ENCODE data around the gene GP9. TPM values are rescaled to one million over a fixed set of nuclear protein-coding genes. Genes with fewer than 3 reads are reported as not detected.
"Not testable (repeated sequence)": the region's sequence is repeated elsewhere in the genome, so short reads cannot be mapped to it uniquely, and the experiment has no call there.

The GP9 gene
- total RNA-seq, 2 experiments from 2014 or later: not detected

GRCh38 chr3:129058441-129059200, 2.0 kb upstream of the GP9 start:
- POLR2A ChIA-PET: no interaction called here

GRCh38 chr3:129059311-129059958, 1.1 kb upstream of the GP9 start:
- Mint-ChIP-seq H3K27me3 (peaks cover 3% of the 10 kb centered on the region), H3K9me3 (no peaks in the 10 kb centered on the region), H3K36me3 (ENCODE audit: low read depth) (no peaks in the 10 kb centered on the region), H3K27ac (no peak overlapping the region), H3K4me3 (no peak overlapping the region), H3K4me1 (peaks cover 9% of the 10 kb centered on the region)
- ChIA-PET POLR2A (no interaction called here), CTCF (no interaction called here)
- DNase-seq: no peak

More at GRCh38 chr3:129058441-129059200, 2.0 kb upstream of the GP9 start:
- no peaks in the 10 kb centered on the region for H3K9me3 Mint-ChIP-seq
- H3K4me1 Mint-ChIP-seq: peaks cover 12% of the 10 kb centered on the region
- peaks cover 3% of the 10 kb centered on the region for H3K27me3 Mint-ChIP-seq
- DNase-seq: peak; percentile 35
- no peak overlapping the region for H3K27ac Mint-ChIP-seq
- no peaks in the 10 kb centered on the region for H3K36me3 Mint-ChIP-seq (ENCODE audit: low read depth)
- CTCF ChIA-PET: interaction anchor here (1.6 kb wide), 1 partner anchor 188 kb away, joined by 4 read pairs; no protein-coding TSS in a partner anchor
- no peak overlapping the region for H3K4me3 Mint-ChIP-seq

DNA sequence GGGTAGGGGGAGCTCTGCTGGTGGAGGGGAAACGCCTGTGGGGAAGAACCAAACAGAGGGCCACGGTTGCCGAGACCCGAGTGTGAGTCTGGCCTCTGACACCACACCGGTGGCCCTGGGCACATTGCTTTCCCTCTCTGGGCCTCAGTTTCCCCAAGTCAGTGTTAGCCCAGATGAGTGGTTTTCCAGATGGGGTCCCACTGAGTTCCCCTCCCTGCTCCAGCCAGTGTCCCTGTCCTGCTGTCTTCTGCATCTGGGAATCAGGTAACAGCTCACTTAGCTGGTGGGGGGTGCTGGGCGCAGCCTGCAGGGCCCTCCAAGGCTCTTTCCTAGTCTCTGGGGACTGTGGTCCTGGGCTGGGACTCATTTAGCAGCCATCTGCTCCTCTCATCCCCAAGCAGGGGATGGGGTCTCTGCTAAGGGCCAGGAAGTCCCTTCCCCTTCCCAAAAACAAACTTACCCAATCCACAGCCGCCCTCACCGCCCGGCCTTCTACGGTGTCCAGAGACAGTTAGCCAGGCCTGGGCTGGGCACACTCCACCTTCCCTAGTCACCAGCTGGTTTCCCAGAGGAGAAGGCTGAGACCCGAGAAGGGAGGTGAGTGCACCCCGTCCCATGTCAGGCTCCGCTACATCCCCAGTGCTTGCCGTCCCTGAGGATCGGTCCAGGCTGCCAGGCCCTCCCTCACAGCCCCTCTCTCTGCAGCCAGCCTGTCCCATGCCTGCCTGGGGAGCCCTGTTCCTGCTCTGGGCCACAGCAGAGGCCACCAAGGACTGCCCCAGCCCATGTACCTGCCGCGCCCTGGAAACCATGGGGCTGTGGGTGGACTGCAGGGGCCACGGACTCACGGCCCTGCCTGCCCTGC, 676 bp downstream of the GP9 start:
- POLR2A ChIA-PET: no interaction called here
- H3K4me1 Mint-ChIP-seq: peaks cover 9% of the 10 kb centered on the region
- H3K36me3 Mint-ChIP-seq (ENCODE audit: low read depth): no peaks in the 10 kb centered on the region
- CTCF ChIA-PET: interaction anchor here (1.5 to 9.6 kb wide), 2 partner anchors 10 to 185 kb away, joined by 6 to 83 read pairs; no protein-coding TSS in a partner anchor
- H3K27me3 Mint-ChIP-seq: peaks cover 3% of the 10 kb centered on the region
- no peaks in the 10 kb centered on the region for H3K9me3 Mint-ChIP-seq
- no peak overlapping the region for H3K27ac Mint-ChIP-seq
- no peak for DNase-seq
- H3K4me3 Mint-ChIP-seq: no peak overlapping the region

DNA sequence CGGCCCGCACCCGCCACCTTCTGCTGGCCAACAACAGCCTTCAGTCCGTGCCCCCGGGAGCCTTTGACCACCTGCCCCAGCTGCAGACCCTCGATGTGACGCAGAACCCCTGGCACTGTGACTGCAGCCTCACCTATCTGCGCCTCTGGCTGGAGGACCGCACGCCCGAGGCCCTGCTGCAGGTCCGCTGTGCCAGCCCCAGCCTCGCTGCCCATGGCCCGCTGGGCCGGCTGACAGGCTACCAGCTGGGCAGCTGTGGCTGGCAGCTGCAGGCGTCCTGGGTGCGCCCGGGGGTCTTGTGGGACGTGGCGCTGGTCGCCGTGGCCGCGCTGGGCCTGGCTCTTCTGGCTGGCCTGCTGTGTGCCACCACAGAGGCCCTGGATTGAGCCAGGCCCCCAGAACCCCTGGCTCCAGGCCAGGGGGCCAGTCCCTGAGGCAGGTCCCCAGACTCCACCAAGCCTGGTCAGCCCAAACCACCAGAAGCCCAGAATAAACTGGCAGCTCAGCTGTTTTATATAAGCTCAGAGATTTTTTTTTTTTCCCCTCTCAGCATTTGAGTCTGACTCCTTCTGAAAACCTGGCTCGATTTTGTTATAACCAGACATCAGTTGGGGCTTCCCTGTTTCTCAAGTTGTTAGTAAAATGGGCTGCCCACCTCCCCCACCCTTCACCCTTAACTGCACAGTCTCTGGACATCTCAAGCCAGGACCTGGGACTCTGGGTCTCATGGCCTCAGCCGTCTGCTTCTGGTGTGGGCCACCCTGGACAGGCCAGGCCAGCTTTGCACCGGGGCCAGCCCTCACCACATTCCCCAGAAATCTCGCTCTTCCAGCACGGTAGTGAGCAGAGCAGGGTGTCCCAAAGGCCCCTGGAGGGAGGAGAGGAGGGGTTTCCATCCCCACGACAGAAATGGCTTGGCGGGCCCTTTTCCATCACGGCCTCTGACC, 1.6 kb downstream of the GP9 start:
- no peak overlapping the region for H3K27ac Mint-ChIP-seq
- no peak overlapping the region for H3K4me3 Mint-ChIP-seq
- H3K27me3 Mint-ChIP-seq: peaks cover 2% of the 10 kb centered on the region
- H3K4me1 Mint-ChIP-seq: peaks cover 9% of the 10 kb centered on the region
- POLR2A ChIA-PET: interaction anchor here (0.6 kb wide), 1 partner anchor 56 kb away, joined by 3 read pairs; no protein-coding TSS in a partner anchor
- no peaks in the 10 kb centered on the region for H3K9me3 Mint-ChIP-seq
- CTCF ChIA-PET: interaction anchor here (0.6 to 9.6 kb wide), 5 partner anchors 11 to 184 kb away, joined by 3 to 83 read pairs (median 3); no protein-coding TSS in a partner anchor
- no peak for DNase-seq
- no peaks in the 10 kb centered on the region for H3K36me3 Mint-ChIP-seq (ENCODE audit: low read depth)

DNA sequence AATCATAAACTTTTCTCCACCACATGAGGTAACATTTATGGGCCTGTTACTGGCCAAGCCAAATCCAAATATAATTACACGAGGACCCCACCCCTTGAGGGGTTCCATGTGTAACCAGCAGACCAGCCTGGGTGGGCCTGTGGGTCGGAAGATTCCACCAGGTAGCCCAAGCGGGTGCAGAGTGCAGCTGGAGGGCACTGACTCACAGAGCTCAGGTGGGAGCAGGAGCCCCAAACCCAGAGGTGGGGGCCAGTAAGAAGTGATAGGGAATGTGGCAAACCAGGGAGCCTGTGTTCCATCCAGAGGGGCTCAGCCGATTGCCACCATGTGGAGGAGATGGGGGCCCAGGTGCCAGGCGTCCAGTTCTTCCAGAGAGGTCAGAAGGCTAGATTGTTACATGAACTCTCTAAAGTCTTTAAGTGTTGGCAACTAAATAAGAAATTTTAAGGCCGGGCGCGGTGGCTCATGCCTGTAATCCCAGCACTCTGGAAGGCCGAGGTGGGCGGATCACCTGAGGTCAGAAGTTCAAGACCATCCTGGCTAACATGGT, 2.6 kb downstream of the GP9 start:
- no peak for DNase-seq
- H3K27ac Mint-ChIP-seq: peak overlapping the region; percentile 13
- POLR2A ChIA-PET: no interaction called here
- H3K4me3 Mint-ChIP-seq: no peak overlapping the region
- H3K36me3 Mint-ChIP-seq (ENCODE audit: low read depth): no peaks in the 10 kb centered on the region
- peaks cover 3% of the 10 kb centered on the region for H3K9me3 Mint-ChIP-seq
- H3K4me1 Mint-ChIP-seq: peaks cover 13% of the 10 kb centered on the region
- CTCF ChIA-PET: interaction anchor here (0.6 to 9.6 kb wide), 5 partner anchors 10 to 279 kb away, joined by 3 to 83 read pairs (median 3); no protein-coding TSS in a partner anchor
- no peaks in the 10 kb centered on the region for H3K27me3 Mint-ChIP-seq

- Mint-ChIP-seq H3K4me3 (no peak overlapping the region), H3K9me3 (peaks cover 3% of the 10 kb centered on the region), H3K36me3 (ENCODE audit: low read depth) (no peaks in the 10 kb centered on the region), H3K27ac (no peak overlapping the region), H3K27me3 (no peaks in the 10 kb centered on the region), H3K4me1 (peaks cover 7% of the 10 kb centered on the region)
- ChIA-PET POLR2A (interaction anchor here (0.6 kb wide), 1 partner anchor 173 kb away, joined by 4 read pairs; no protein-coding TSS in a partner anchor), CTCF (interaction anchor here (0.8 to 9.6 kb wide), 3 partner anchors 13 to 71 kb away, joined by 3 to 83 read pairs (median 6); no protein-coding TSS in a partner anchor)
- DNase-seq: no peak
Measured at GRCh38 chr3:129063841-129064482, 3.4 kb downstream of the GP9 start.

- Mint-ChIP-seq H3K4me3 (no peak overlapping the region), H3K27ac (no peak overlapping the region), H3K27me3 (peaks cover 2% of the 10 kb centered on the region), H3K36me3 (ENCODE audit: low read depth) (no peaks in the 10 kb centered on the region), H3K9me3 (peaks cover 8% of the 10 kb centered on the region), H3K4me1 (peaks cover 16% of the 10 kb centered on the region)
- ChIA-PET POLR2A (interaction anchor here (0.6 kb wide), 1 partner anchor 95 kb away, joined by 4 read pairs; no protein-coding TSS in a partner anchor), CTCF (interaction anchor here (0.6 to 9.6 kb wide), 3 partner anchors 14 to 37 kb away, joined by 3 to 83 read pairs (median 7); no protein-coding TSS in a partner anchor)
- DNase-seq: no peak
Measured at GRCh38 chr3:129065016-129065719, 4.6 kb downstream of the GP9 start.

GRCh38 chr3:129065720-129066073, 5.1 kb downstream of the GP9 start:
- ChIA-PET CTCF (interaction anchor here (1.3 to 9.6 kb wide), 2 partner anchors 14 to 36 kb away, joined by 3 to 83 read pairs; no protein-coding TSS in a partner anchor), POLR2A (no interaction called here)
- no peaks in the 10 kb centered on the region for H3K36me3 Mint-ChIP-seq (ENCODE audit: low read depth)
- H3K9me3 Mint-ChIP-seq: peaks cover 8% of the 10 kb centered on the region
- H3K4me1 Mint-ChIP-seq: peaks cover 16% of the 10 kb centered on the region
- no peak overlapping the region for H3K27ac Mint-ChIP-seq
- peaks cover 4% of the 10 kb centered on the region for H3K27me3 Mint-ChIP-seq
- no peak overlapping the region for H3K4me3 Mint-ChIP-seq
- DNase-seq: no peak

DNA sequence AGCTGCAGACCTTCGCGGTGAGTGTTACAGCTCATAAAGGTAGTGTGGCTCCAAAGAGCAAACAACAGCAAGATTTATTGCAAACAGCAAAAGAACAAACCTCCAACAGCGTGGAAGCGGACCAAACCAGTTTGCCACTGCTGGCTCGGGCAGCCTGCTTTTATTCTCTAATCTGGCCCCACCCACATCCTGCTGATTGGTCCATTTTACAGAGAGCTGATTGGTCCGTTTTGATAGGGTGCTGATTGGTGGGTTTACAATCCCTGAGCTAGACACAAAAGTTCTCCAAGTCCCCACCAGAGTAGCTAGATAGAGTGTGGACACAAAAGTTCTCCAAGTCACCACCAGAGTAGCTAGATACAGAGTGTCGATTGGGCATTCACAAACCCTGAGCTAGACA, 7.1 kb downstream of the GP9 start:
- POLR2A ChIA-PET: interaction anchor here (0.9 kb wide), 1 partner anchor 53 kb away, joined by 3 read pairs; the partner anchor contains the start of gene RAB43
- H3K9me3 Mint-ChIP-seq; H3K27me3 Mint-ChIP-seq; H3K36me3 Mint-ChIP-seq (ENCODE audit: low read depth): not testable (repeated sequence)
- peak overlapping the region; percentile 71 for H3K27ac Mint-ChIP-seq
- H3K4me3 Mint-ChIP-seq: peak overlapping the region; percentile 63
- DNase-seq: peak; percentile 25
- peaks cover 16% of the 10 kb centered on the region for H3K4me1 Mint-ChIP-seq
- CTCF ChIA-PET: interaction anchor here (1.0 to 9.6 kb wide), 7 partner anchors 11 to 178 kb away, joined by 3 to 83 read pairs (median 5); no protein-coding TSS in a partner anchor

DNA sequence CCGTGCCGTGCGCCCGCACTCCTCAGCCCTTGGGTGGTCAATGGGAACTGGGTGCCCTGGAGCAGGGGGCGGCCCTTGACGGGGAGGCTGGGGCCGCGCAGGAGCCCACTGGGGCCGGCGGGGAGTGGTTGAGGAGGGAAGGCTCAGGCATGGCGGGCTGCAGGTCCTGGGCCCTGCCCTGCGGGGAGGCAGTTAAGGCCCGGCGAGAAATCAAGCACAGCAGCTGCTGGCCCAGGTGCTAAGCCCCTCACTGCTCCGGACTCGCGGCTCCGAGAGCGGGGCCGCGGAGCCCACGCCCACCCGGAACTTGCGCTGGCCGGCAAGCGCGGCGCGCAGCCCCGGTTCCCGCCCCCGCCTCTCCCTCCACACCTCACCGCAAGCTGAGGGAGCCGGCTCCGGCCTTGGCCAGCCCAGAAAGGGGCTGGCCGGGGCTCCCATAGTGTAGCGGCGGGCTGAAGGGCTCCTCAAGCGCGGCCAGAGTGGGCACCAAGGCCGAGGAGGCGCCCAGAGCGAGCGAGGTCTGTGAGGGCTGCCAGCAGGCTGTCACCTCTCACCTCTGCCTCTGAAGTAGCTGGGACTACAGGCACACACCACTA, 7.8 kb downstream of the GP9 start:
- CTCF ChIA-PET: interaction anchor here (0.5 to 9.6 kb wide), 17 partner anchors 11 to 451 kb away, joined by 3 to 83 read pairs (median 3); no protein-coding TSS in a partner anchor
- no peak for DNase-seq

More for the DNA sequence above, 7.8 kb downstream of the GP9 start:
- H3K27me3 Mint-ChIP-seq: peaks cover 6% of the 10 kb centered on the region
- H3K27ac Mint-ChIP-seq: no peak overlapping the region
- H3K4me3 Mint-ChIP-seq: peak overlapping the region; percentile 63
- H3K9me3 Mint-ChIP-seq: peaks cover 8% of the 10 kb centered on the region
- H3K4me1 Mint-ChIP-seq: peaks cover 16% of the 10 kb centered on the region
- no peaks in the 10 kb centered on the region for H3K36me3 Mint-ChIP-seq (ENCODE audit: low read depth)
- POLR2A ChIA-PET: interaction anchor here (0.9 kb wide), 2 partner anchors 52 to 53 kb away, joined by 3 read pairs; partner anchors contain the start of gene RAB43

Data from activated CD4-positive, alpha-beta T cell treated with anti-CD3 and anti-CD28 coated beads, Interleukin-2, amount 10 ng/mL, durations not matched to agents 7 days and 5 days (primary cell).